HepG2 (cell line): ENCODE measurements around the gene COQ8A. TPM values are rescaled to one million over a fixed set of nuclear protein-coding genes. Genes with fewer than 3 reads are reported as not detected.
A peak's percentile ranks its signal among the peaks of the same experiment; 100 is the strongest.

Source experiments
- BATF2 ChIP-seq: sonication (generic); formaldehyde crosslinking; IDR thresholded peaks from 2 replicates; pipeline ENCODE4 v1.8.0; 2022; ENCODE audit warnings: mild to moderate bottlenecking, missing genetic modification reagents, moderate library complexity
- CHD2 ChIP-seq: IDR thresholded peaks from 2 replicates; pipeline ENCODE4 v1.6.1; 2011; ENCODE audit warnings: low read depth, low read length, improper control_type of control experiment
- HNF1B ChIP-seq: sonication (generic); formaldehyde crosslinking; IDR thresholded peaks from 2 replicates; pipeline ENCODE4 v1.5.1; 2020; ENCODE audit warnings: mild to moderate bottlenecking, moderate library complexity, missing genetic modification reagents
- LRRFIP1 ChIP-seq: sonication (generic); formaldehyde crosslinking; conservative IDR thresholded peaks from 2 replicates; pipeline ENCODE4 v1.4.0; 2020; ENCODE audit warnings: missing genetic modification reagents
- MAFF ChIP-seq: IDR thresholded peaks from 2 replicates; pipeline ENCODE4 v1.6.1; 2011; ENCODE audit warnings: low read depth, low read length, improper control_type of control experiment
- MTF1 ChIP-seq: sonication (generic); formaldehyde crosslinking; IDR thresholded peaks from 2 replicates; pipeline ENCODE4 v1.5.0; 2020; ENCODE audit warnings: missing genetic modification reagents
- PRDM4 ChIP-seq: sonication (generic); formaldehyde crosslinking; IDR thresholded peaks from 2 replicates; pipeline ENCODE4 v1.9.0; 2021; ENCODE audit warnings: missing genetic modification reagents, borderline replicate concordance
- REPIN1 ChIP-seq: sonication (generic); formaldehyde crosslinking; IDR thresholded peaks from 2 replicates; pipeline ENCODE4 v1.8.0; 2022; ENCODE audit warnings: missing genetic modification reagents, low read depth, mild to moderate bottlenecking, borderline replicate concordance
- TEAD3 ChIP-seq: optimal IDR thresholded peaks from 2 replicates; pipeline ENCODE3; 2016; ENCODE audit warnings: borderline replicate concordance
- U2AF2 ChIP-seq: fragments of 200-400 bp; formaldehyde crosslinking; IDR thresholded peaks from 2 replicates; pipeline ENCODE4 v1.6.1; 2017; ENCODE audit warnings: low read depth, mild to moderate bottlenecking, low read length
- ZFX ChIP-seq: sonication (generic); formaldehyde crosslinking; IDR thresholded peaks from 2 replicates; pipeline ENCODE4 v1.4.0; 2020; ENCODE audit warnings: mild to moderate bottlenecking, low read depth, missing genetic modification reagents, moderate library complexity
- ZMYM4 ChIP-seq: sonication (generic); formaldehyde crosslinking; IDR thresholded peaks from 2 replicates; pipeline ENCODE4 v1.8.1; 2023; ENCODE audit warnings: mild to moderate bottlenecking, missing genetic modification reagents
- ZNF142 ChIP-seq: sonication (generic); formaldehyde crosslinking; IDR thresholded peaks from 2 replicates; pipeline ENCODE4 v1.4.0; 2020; ENCODE audit warnings: missing genetic modification reagents
- ZNF251 ChIP-seq: sonication (generic); formaldehyde crosslinking; IDR thresholded peaks from 2 replicates; pipeline ENCODE4 v1.9.0; 2021; ENCODE audit warnings: mild to moderate bottlenecking, missing genetic modification reagents
- ZNF75D ChIP-seq: sonication (generic); formaldehyde crosslinking; IDR thresholded peaks from 2 replicates; pipeline ENCODE4 v1.8.1; 2023; ENCODE audit warnings: missing genetic modification reagents, mild to moderate bottlenecking, borderline replicate concordance
- ZSCAN31 ChIP-seq: sonication (generic); formaldehyde crosslinking; IDR thresholded peaks from 2 replicates; pipeline ENCODE4 v1.5.0; 2020; ENCODE audit warnings: low read depth, mild to moderate bottlenecking, missing genetic modification reagents
- polyA plus RNA-seq, 8 experiments: library from polyadenylated mRNA; depleted of rRNA in 3 of 8; stranded (reverse) in 7 of 8; unstranded in 1 of 8; fragments of >200 nt; fragmentation: Illumina TruSeq in 4 of 8; extraction: Trizol in 4 of 8; gene quantifications; 2 replicates each; pipeline versions ENCODE4 v1.2.1 to v1.2.3, GENCODE V29; 2011 to 2016; ENCODE audit warnings: low read depth in 4 of 8, missing spikeins in 1 of 8, mixed read lengths in 1 of 8; ENCODE audit not compliant: insufficient read depth in 1 of 8
- total RNA-seq, 5 experiments: library from RNA; depleted of rRNA; stranded (reverse); fragments of >200 nt; fragmentation: Illumina TruSeq; extraction: Trizol; gene quantifications; 2 replicates each; pipeline ENCODE4 v1.2.3, GENCODE V29; 2016; ENCODE audit warnings: low read depth in 1 of 5

Gene COQ8A
- total and polyA plus RNA-seq, 2 of the 13 experiments (the other 11 are each of a cell fraction or from before 2014, with no cell fraction given) = 60.4 to 88.7 TPM

- no peak for TF ChIP-seq ZNF75D (CRISPR knock-in tag)
- TF ChIP-seq LRRFIP1 (CRISPR knock-in tag) = no peak
- no peak for TF ChIP-seq MTF1 (CRISPR knock-in tag)
- no peak for TF ChIP-seq ZNF142
- TF ChIP-seq PRDM4 (CRISPR knock-in tag) = no peak
- TF ChIP-seq REPIN1 (CRISPR knock-in tag) = no peak
- no peak for TF ChIP-seq U2AF2
- TF ChIP-seq MAFF = no peak
- peak; percentile 37; the same call in 1 of the 2 replicates for TF ChIP-seq ZFX
- no peak for TF ChIP-seq CHD2
- peak; percentile 76; the same call in 1 of the 2 replicates for TF ChIP-seq HNF1B (CRISPR knock-in tag)
- TF ChIP-seq BATF2 (CRISPR knock-in tag) = no peak
- TF ChIP-seq TEAD3 (CRISPR knock-in tag) = peak; percentile 58
- 0 out of 2 replicates have a peak, but pooled peaks have one; percentile 48 for TF ChIP-seq ZMYM4
- no peak for TF ChIP-seq ZNF251 (CRISPR knock-in tag)
- TF ChIP-seq ZSCAN31 (CRISPR knock-in tag) = 0 out of 2 replicates have a peak, but pooled peaks have one; percentile 31
These were observed 27.4 kb upstream of the COQ8A start (continued) for GRCh38 chr1:226912587-226913176.
